Skin epidermis (tissue), 12 donors: ENCODE measurements around the gene AXIN2.
A peak's percentile ranks its signal among the peaks of the same experiment; 100 is the strongest.

Source experiments
- H3K27ac ChIP-seq, 21 experiments: fragments of 200-600 bp; sonication (generic) in 11 of 21; one replicate each; pipeline ENCODE4 v1.5.0; 2020; ENCODE audit warnings: mild to moderate bottlenecking in 3 of 21, inconsistent platforms in 2 of 21, moderate library complexity in 2 of 21
- H3K4me3 ChIP-seq, 7 experiments: fragments of 200-600 bp; sonication (generic) in 2 of 7; one replicate each; pipeline ENCODE4 v1.5.0; 2020; ENCODE audit warnings: inconsistent platforms in 2 of 7, mild to moderate bottlenecking in 2 of 7, moderate library complexity in 1 of 7

Gene AXIN2

GRCh38 chr17:65586899-65587298 is 25.5 kb upstream of the AXIN2 start:
- H3K27ac ChIP-seq: peak overlapping the region in 3 of 21 experiments; percentile 8 to 49 (median 24)

GRCh38 chr17:65584604-65585521 is 23.4 kb upstream of the AXIN2 start:
- no peak overlapping the region for H3K4me3 ChIP-seq
- H3K27ac ChIP-seq: peak overlapping the region in 13 of 21 experiments; percentile 16 to 75 (median 36)

More at GRCh38 chr17:65586899-65587298, 25.5 kb upstream of the AXIN2 start:
- H3K4me3 ChIP-seq: no peak overlapping the region

GRCh38 chr17:65583921-65584603 is 22.6 kb upstream of the AXIN2 start:
- H3K27ac ChIP-seq: peak overlapping the region in 9 of 21 experiments; percentile 4 to 75 (median 26)
- no peak overlapping the region for H3K4me3 ChIP-seq

- no peak overlapping the region for H3K27ac ChIP-seq
- no peak overlapping the region for H3K4me3 ChIP-seq
Measured at GRCh38 chr17:65576939-65577338, 15.5 kb upstream of the AXIN2 start.

- H3K27ac ChIP-seq: no peak overlapping the region
- no peak overlapping the region for H3K4me3 ChIP-seq
Measured at GRCh38 chr17:65573282-65573602, 11.8 kb upstream of the AXIN2 start.

- H3K27ac ChIP-seq: no peak overlapping the region
- H3K4me3 ChIP-seq: no peak overlapping the region
Measured at GRCh38 chr17:65572581-65573281, 11.3 kb upstream of the AXIN2 start.

- no peak overlapping the region for H3K4me3 ChIP-seq
- H3K27ac ChIP-seq: no peak overlapping the region
Measured at GRCh38 chr17:65572186-65572580, 10.7 kb upstream of the AXIN2 start.

- H3K4me3 ChIP-seq: no peak overlapping the region
Measured at GRCh38 chr17:65568918-65569317, 7.5 kb upstream of the AXIN2 start.

GRCh38 chr17:65567566-65567965 is 6.1 kb upstream of the AXIN2 start:
- H3K27ac ChIP-seq: no peak overlapping the region
- H3K4me3 ChIP-seq: no peak overlapping the region

More at GRCh38 chr17:65568918-65569317, 7.5 kb upstream of the AXIN2 start:
- H3K27ac ChIP-seq: no peak overlapping the region

- Histone ChIP-seq H3K27ac (no peak overlapping the region), H3K4me3 (no peak overlapping the region)
Measured at GRCh38 chr17:65565559-65565958, 4.1 kb upstream of the AXIN2 start.

- Histone ChIP-seq H3K4me3 (no peak overlapping the region), H3K27ac (no peak overlapping the region)
Measured at GRCh38 chr17:65564793-65565192, 3.3 kb upstream of the AXIN2 start.

- H3K27ac ChIP-seq: peak overlapping the region in 9 of 21 experiments; percentile 61 to 98 (median 96)
- peak overlapping the region in 2 of 7 experiments; percentile 67 to 81 for H3K4me3 ChIP-seq
Measured at GRCh38 chr17:65562206-65562531, 721 bp upstream of the AXIN2 start.

GRCh38 chr17:65560628-65561451 is 608 bp downstream of the AXIN2 start:
- peak overlapping the region in 4 of 7 experiments; percentile 65 to 81 (median 74) for H3K4me3 ChIP-seq
- peak overlapping the region in 20 of 21 experiments; percentile 85 to 99 (median 96) for H3K27ac ChIP-seq

GRCh38 chr17:65559804-65560627 is 1.4 kb downstream of the AXIN2 start:
- Histone ChIP-seq H3K27ac (peak overlapping the region in 20 of 21 experiments; percentile 61 to 98 (median 94)), H3K4me3 (peak overlapping the region in 4 of 7 experiments; percentile 65 to 81 (median 74))

- Histone ChIP-seq H3K4me3 (peak overlapping the region in 4 of 7 experiments; percentile 65 to 81 (median 74)), H3K27ac (peak overlapping the region in 19 of 21 experiments; percentile 85 to 98 (median 94))
Measured at GRCh38 chr17:65559461-65559803, 2.0 kb downstream of the AXIN2 start.

GRCh38 chr17:65558683-65559460 is 2.6 kb downstream of the AXIN2 start:
- Histone ChIP-seq H3K27ac (peak overlapping the region in 19 of 21 experiments; percentile 85 to 98 (median 94)), H3K4me3 (peak overlapping the region in 4 of 7 experiments; percentile 65 to 81 (median 74))

- Histone ChIP-seq H3K4me3 (peak overlapping the region in 4 of 7 experiments; percentile 65 to 81 (median 74)), H3K27ac (peak overlapping the region in 16 of 21 experiments; percentile 14 to 98 (median 94))
Measured at GRCh38 chr17:65558311-65558682, 3.2 kb downstream of the AXIN2 start.
